Fibroblast of the aortic adventitia (primary cell): ENCODE measurements around the gene HSD11B2. TPM values are rescaled to one million over a fixed set of nuclear protein-coding genes. Genes with fewer than 3 reads are reported as not detected.

Experiments
- DNase-seq: peaks from one replicate; pipeline ENCODE4 v3.0.0-alpha.2; 2010; ENCODE audit warnings: low read depth
- H3K4me3 ChIP-seq: 2 replicates; pipeline ENCODE4 v1.5.1; 2011; ENCODE audit warnings: low read depth, mild to moderate bottlenecking, control low read depth, low read length, moderate library complexity
- CTCF ChIP-seq: IDR thresholded peaks from 2 replicates; pipeline ENCODE4 v1.5.1; 2011; ENCODE audit warnings: mild to moderate bottlenecking, low read length, control low read depth, inconsistent platforms; ENCODE audit not compliant: insufficient read depth
- total RNA-seq: library from RNA; depleted of rRNA; stranded (reverse); fragments of >200 nt; gene quantifications from 2 replicates; pipeline ENCODE4 v1.2.3, GENCODE V29; 2012; ENCODE audit warnings: low replicate concordance

HSD11B2 gene
- total RNA-seq, 1 donor: not detected

- TF ChIP-seq CTCF: no peak
- DNase-seq: no peak
- no peak overlapping the region for H3K4me3 ChIP-seq
Observed at GRCh38 chr16:67442581-67443255, 11.8 kb downstream of the HSD11B2 start.

- peak; percentile 72 for DNase-seq
- TF ChIP-seq CTCF: no peak
- no peak overlapping the region for H3K4me3 ChIP-seq
Observed at GRCh38 chr16:67443265-67443664, 12.3 kb downstream of the HSD11B2 start.

- no peak overlapping the region for H3K4me3 ChIP-seq
- DNase-seq: no peak
- TF ChIP-seq CTCF: no peak
Observed at GRCh38 chr16:67444259-67445125, 13.6 kb downstream of the HSD11B2 start.

- no peak for DNase-seq
- no peak for TF ChIP-seq CTCF
- H3K4me3 ChIP-seq: no peak overlapping the region
Observed at GRCh38 chr16:67445126-67445426, 14.2 kb downstream of the HSD11B2 start.

GRCh38 chr16:67445441-67445912, 14.6 kb downstream of the HSD11B2 start:
- no peak overlapping the region for H3K4me3 ChIP-seq
- peak; percentile 8 for TF ChIP-seq CTCF
- DNase-seq: no peak

GRCh38 chr16:67445913-67446907, 15.3 kb downstream of the HSD11B2 start:
- TF ChIP-seq CTCF: no peak
- no peak overlapping the region for H3K4me3 ChIP-seq
- DNase-seq: no peak
